ENCODE measurements around the gene KMT2B. TPM values are rescaled to one million over a fixed set of nuclear protein-coding genes. Genes with fewer than 3 reads are reported as not detected.

The KMT2B gene
- total and polyA plus RNA-seq, 2 of the 8 experiments (the other 6 are each of a cell fraction or from before 2014, with no cell fraction given), result 26.7 to 38.6 TPM

- Histone ChIP-seq H4K20me1 (replicated peaks in 1 of 2; ENCODE audit: control insufficient read depth in 1 of 2, insufficient read depth in 2 of 2, low read length in 2 of 2) (peaks cover 4 to 17% of the 10 kb centered on the region in 2 experiments), H4K8ac (ENCODE audit: extremely low read depth, insufficient read depth, low read length) (no peak overlapping the region), H2AK5ac (ENCODE audit: low read depth, low read length) (no peak overlapping the region), H4K91ac (replicated peaks; ENCODE audit: insufficient read length, low read length) (no peak overlapping the region), H3K79me1 (ENCODE audit: low read depth, low read length) (no peaks in the 10 kb centered on the region; the same call in 1 of the 2 replicates), H3K18ac (ENCODE audit: extremely low read depth, low read length) (no peak overlapping the region), H3K79me2 (ENCODE audit: control insufficient read depth in 1 of 2, insufficient read depth in 2 of 2, low read length in 2 of 2) (peaks cover 0 to 7% of the 10 kb centered on the region in 2 experiments; a peak in 1 of 4 replicates), H2BK15ac (ENCODE audit: low read length) (no peak overlapping the region), H2BK12ac (ENCODE audit: low read depth, low read length) (no peak overlapping the region), H2BK120ac (replicated peaks; ENCODE audit: low read depth, low read length) (no peak overlapping the region), H2AFZ (ENCODE audit: low read length) (no peak overlapping the region), H3K4ac (replicated peaks; ENCODE audit: insufficient read length, low read depth, low read length) (no peak overlapping the region), H3K56ac (replicated peaks; ENCODE audit: insufficient read length, low read depth, low read length) (no peak overlapping the region), H3K9me3 (ENCODE audit: insufficient read depth in 2 of 2, low read depth in 1 of 2, low read length in 1 of 2) (no peaks in the 10 kb centered on the region), H3K23me2 (ENCODE audit: low read depth, low read length) (no peaks in the 10 kb centered on the region), H3K14ac (ENCODE audit: insufficient read length) (no peak overlapping the region), H3K23ac (ENCODE audit: insufficient read length) (no peak overlapping the region), H4K5ac (ENCODE audit: insufficient read length, low read depth, low read length) (no peak overlapping the region), H2BK5ac (ENCODE audit: low read depth, low read length) (no peak overlapping the region), H3K4me1 (replicated peaks in 1 of 4; ENCODE audit: control insufficient read depth in 3 of 4, insufficient read depth in 4 of 4, low read length in 3 of 4) (no peaks in the 10 kb centered on the region), H3K27ac (ENCODE audit: low read depth, low read length) (no peak overlapping the region), H3K27me3 (replicated peaks in 1 of 4; ENCODE audit: control insufficient read depth in 3 of 4, extremely low read depth in 1 of 4, insufficient read depth in 3 of 4, low read length in 3 of 4) (no peaks in the 10 kb centered on the region), H3K36me3 (ENCODE audit: control insufficient read depth in 2 of 4, insufficient read depth in 4 of 4, low read length in 3 of 4) (peaks cover 45 to 73% (median 63%) of the 10 kb centered on the region in 4 experiments), H3K4me3 (ENCODE audit: extremely low read depth in 1 of 4, insufficient read depth in 2 of 4, low read depth in 3 of 4, low read length in 4 of 4) (no peak overlapping the region), H3K4me2 (ENCODE audit: insufficient read depth in 1 of 2, low read depth in 2 of 2, low read length in 2 of 2) (no peak overlapping the region), H3K9ac (replicated peaks in 1 of 4; ENCODE audit: extremely low read depth in 1 of 4, low read depth in 3 of 4, low read length in 3 of 4) (no peak overlapping the region), H2BK20ac (ENCODE audit: low read length) (no peak overlapping the region)
- POLR2A ChIA-PET (ENCODE audit: partially characterized antibody), result interaction anchor here (1.7 to 6.1 kb wide), 3 partner anchors 8 to 16 kb away, joined by 5 to 39 read pairs (median 9); no protein-coding TSS in a partner anchor
- DNase-seq (ENCODE audit: low read depth in 1 of 2, low spot score in 2 of 2) (no peak), FAIRE-seq (no peak)
- CTCF ChIA-PET (ENCODE audit: partially characterized antibody), result interaction anchor here (0.5 to 11.8 kb wide), 3 partner anchors 14 to 32 kb away, joined by 3 to 80 read pairs (median 3); partner anchors contain the start of genes IGFLR1 and LIN37
- WGBS, 2 experiments (ENCODE audit: extremely low coverage in 1 of 2, insufficient coverage in 1 of 2, insufficient read length in 1 of 2, insufficient replicate concordance in 2 of 2, low coverage in 1 of 2, low lambda C conversion rate in 2 of 2, missing lambda C conversion rate in 1 of 2), result 91% methylated on average over 12 of the region's 12 CpGs; no CpG with 5 or more reads in 1 of the 2 experiments
- TF ChIP-seq CHD1 (IDR thresholded peaks at IDR 0.05; ENCODE audit: low read depth, low read length) (no peak), RFX5 (IDR thresholded peaks at IDR 0.05; ENCODE audit: borderline replicate concordance, low read depth, low read length) (no peak), TAF7 (optimal IDR thresholded peaks at IDR 0.05; ENCODE audit: borderline replicate concordance, low read depth, low read length) (no peak), TBP (IDR thresholded peaks at IDR 0.05; ENCODE audit: low read depth, low read length) (no peak), SIRT6 (IDR thresholded peaks at IDR 0.05; ENCODE audit: low read length) (no peak), JUN (IDR thresholded peaks at IDR 0.05; ENCODE audit: low read depth, low read length) (no peak), RBBP5 (IDR thresholded peaks at IDR 0.05; ENCODE audit: borderline replicate concordance, low read depth, low read length) (no peak)
Measured at GRCh38 chr19:35724560-35724959, 6.8 kb downstream of the KMT2B start.

Data from H1 (cell line).